Measurements from ENCODE around the gene RASA4B. TPM values are rescaled to one million over a fixed set of nuclear protein-coding genes. Genes with fewer than 3 reads are reported as not detected.

The RASA4B gene
- 19.4 TPM for total RNA-seq

DNA sequence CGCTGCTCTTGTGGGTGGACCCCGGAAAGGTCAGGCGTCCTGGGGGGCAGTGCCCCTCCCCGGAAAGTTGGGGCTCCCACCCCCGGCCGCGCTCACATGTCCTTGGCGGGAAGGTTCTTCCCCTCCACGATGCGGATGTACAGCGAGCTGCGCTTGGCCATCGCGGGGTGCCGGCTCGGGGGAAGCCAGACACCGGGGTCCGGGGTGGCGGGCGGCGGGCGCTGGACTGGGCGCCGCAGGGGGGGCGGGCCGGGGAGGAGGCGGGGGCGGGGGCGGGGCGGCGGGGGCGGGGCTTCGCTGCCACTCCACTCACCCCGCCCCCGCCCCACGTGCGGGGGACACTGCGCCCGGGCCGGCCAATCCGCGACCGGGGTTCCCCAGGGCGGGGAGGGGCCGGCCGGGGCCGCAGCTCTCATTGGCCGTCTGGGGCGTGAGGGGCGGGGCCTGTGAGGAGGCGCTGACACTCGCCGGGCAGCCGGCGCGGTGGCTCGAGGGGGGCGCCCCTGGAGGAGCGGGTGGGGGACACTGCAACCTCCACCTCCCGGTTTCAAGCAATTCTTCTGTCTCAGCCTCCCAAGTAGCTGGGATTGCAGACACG, at the start of gene RASA4B:
Gene RASA4B, minus strand, starts transcription at position 228 of the 598 bp plus-strand sequence. Its CDS starts 67 bp downstream, at position 161.

DNA sequence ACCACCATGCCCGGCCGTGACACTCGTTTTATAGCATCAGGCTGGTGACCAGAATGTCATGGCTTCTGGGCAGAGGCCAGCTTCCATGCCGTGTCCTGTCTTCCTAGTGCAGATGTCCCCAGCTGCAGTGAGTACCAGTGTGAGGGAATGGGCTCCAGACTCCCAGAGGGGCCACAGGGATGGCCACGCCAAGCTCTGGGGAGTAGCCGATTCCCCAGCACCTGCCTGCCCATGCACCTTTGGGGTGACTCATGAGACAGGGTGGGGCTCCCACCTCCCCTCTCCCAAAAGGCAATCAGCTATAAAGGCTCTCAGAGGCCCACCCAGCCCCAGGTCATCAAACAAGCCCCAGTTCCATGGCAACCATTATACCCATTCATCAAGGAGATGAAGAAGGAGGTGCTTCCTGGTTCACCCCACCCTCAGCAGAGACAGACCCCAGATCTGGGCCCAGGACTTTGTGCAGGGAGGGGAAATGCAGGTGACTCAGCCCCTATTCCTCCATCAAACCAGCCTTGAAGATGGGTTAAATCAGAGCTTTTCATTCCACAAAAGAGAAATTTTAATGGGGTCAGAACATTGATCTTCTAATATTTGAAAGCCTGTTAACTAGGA, 33.3 kb upstream of the RASA4B start, which contains the start of gene SPDYE2:
Gene SPDYE2, plus strand, starts transcription at position 419 of the 615 bp plus-strand sequence. CDS start 2,030 bp downstream, outside the sequence.

DNA sequence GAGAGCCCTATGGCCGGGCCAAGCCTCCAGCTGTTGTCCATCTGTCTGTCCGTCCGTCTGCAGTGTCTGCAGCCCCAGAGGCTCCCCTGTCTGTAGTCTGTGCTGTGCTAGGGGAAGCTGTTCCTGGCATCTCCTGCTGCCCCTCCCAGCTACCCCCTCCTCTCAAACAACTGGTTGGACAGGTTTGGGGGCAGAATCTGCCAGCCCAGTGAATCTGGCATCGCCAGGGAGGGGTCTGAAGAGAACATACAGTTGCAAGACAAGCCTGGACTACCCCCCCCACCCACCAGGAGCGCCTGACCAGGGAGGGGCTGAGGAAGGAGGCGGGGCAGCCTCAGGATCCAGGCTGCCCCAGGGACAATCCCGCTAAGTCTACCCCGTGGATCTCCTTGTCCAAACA, 26.0 kb upstream of the RASA4B start, which contains the start of gene UPK3BL2:
Gene UPK3BL2, minus strand, starts transcription at position 101 of the 400 bp plus-strand sequence. Its CDS starts 60 bp downstream, at position 41.

DNA sequence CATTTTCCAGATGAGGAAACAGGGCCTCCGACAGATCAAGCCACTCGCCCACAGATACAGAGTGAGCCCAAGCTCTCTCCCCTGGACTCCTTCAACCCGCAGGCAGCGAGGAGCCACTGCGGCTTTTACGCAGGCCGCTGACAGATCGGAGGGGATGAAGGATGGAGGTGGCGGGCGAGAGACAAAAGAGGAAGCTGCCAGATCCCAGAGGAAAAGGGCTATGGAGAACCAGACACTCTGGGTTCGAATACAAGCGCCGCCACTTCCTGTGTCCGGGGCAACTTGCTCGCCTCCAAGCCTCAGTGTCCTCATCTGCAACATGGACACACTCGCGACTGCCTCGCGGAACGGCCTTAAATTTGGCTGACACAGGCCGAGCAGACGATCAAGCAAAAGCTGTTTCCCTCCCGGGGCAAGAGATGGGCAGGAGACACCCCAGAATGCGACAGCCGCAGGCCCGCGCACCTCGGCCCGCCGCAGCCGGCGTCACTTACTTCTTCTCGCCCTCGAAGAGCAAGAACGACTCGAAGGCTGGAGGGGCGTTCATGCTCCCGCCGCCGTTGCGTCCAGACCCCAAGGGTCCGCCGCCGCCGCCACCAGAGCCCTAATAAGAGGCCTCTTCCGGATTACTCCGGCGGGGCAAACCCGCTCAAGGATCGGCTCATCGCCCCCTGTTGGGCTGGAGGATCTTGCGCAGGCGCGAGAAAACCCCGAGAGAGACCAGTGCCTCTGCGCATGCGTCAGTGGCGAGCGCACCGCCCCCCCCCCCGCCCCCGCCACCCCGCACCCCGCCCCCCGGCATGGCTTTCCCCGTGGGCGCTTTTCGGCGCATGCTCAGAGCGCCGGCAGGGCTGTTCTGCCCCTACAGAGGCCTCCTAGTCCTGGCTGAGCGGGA, 39.0 kb downstream of the RASA4B start, which contains the start of gene POLR2J:
Gene POLR2J, minus strand, starts transcription at position 609 of the 895 bp plus-strand sequence. Its CDS starts 62 bp downstream, at position 547.

DNA sequence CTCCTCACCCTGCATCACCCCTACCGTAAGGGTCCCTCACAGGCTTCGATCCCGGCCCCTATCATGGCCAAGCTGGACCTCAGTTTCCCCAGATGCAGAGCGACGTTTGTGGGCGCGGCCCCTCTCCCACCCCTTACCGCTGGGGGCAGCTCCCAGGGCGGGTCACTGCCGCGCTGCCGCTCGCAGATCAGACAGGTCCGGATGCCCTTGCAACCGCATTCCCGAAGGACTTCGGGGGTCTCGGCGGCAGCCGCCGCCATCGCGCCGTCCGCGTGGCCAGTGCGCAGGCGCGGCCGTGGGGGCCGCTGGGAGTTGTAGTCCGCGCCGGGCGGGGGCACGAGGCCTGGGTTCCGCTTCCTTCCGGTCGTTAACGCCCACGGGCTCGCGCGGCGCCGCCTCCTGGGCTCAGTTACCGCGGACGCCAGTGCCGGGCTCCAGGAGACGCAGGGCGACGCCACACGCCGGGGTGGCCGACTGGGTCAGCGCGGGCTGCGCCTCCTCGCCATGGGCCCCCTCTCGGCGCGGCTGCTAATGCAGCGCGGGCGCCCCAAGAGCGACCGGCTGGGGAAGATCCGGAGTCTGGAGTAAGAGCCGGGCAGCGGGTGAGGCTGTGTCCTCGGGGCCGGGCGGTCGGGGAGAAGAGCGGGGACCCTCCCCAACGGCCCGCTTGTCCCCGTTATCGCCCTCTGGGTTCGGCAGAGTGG, 52.8 kb downstream of the RASA4B start, which contains the start of the genes ALKBH4 and LRWD1:
Gene ALKBH4, minus strand, starts transcription at position 287 of the 704 bp plus-strand sequence. Its CDS starts 27 bp downstream, at position 260.
Gene LRWD1, plus strand, starts transcription at position 408 of the 704 bp plus-strand sequence. Its CDS starts 97 bp downstream, at position 505.

DNA sequence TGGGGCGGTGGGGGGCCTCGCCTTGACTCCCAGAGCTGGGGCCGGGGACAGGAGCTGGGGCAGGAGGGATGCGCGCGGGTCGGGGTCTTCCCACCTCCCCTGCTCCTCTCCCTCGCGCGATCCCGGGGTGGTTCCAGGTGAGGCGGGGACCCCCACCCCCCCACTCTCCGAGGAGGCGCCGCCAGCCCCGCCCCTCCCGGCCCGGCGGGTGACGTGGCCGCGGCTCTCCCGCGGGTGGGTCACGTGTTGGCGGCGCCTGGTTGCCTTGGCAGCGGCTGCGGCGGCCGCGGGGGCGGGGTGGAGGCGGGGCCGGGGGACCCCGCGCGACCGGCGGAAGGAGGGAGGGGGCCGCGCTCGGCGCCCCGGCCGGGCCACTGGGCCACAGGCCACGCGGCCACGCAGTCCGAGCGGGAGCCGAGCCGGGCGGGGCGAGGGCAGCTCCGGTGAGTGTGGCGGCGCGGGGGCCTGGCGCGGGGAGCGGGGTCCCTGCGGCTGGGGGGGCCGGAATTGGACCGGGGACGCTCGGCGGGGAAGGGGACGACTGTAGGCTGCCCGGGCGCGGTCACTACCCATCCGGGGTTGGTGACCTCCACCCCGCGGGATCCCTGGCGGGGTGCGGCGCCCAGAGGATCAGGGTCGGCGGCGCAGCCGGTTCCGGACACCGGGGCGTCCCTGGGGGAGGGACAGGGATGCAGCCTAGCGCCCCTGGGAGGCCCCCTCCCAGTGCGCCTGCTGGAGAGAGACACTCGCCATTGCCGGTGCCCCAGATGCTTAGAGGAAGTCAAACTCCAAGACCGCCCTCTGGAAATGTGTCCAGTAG, 84.1 kb downstream of the RASA4B start, which contains the start of gene ORAI2:
Gene ORAI2, plus strand, starts transcription at position 357 of the 820 bp plus-strand sequence. CDS start 5,382 bp downstream, outside the sequence.

Other genes starting within 250 kb of the RASA4B start
- 16.0 TPM for gene SH2B2, start 230.9 kb downstream of the RASA4B start, total RNA-seq
- gene SPDYE6, start 161.3 kb downstream of the RASA4B start, total RNA-seq, result not detected
- 24.4 TPM for gene PRKRIP1, start 121.4 kb downstream of the RASA4B start, total RNA-seq
- gene ORAI2, start 84.2 kb downstream of the RASA4B start, total RNA-seq, result 27.5 TPM
- 16.3 TPM for gene ALKBH4, start 52.9 kb downstream of the RASA4B start, total RNA-seq
- gene LRWD1, start 52.8 kb downstream of the RASA4B start, total RNA-seq, result 45.4 TPM
- gene POLR2J, start 38.9 kb downstream of the RASA4B start, total RNA-seq, result 14.1 TPM
- gene UPK3BL2, start 25.9 kb upstream of the RASA4B start, total RNA-seq, result 10.3 TPM
- not detected for gene SPDYE2, start 33.4 kb upstream of the RASA4B start, total RNA-seq
- 90.1 TPM for gene POLR2J3, start 54.8 kb upstream of the RASA4B start, total RNA-seq
- 77.0 TPM for gene RASA4, start 99.0 kb upstream of the RASA4B start, total RNA-seq
- 25.4 TPM for gene UPK3BL1, start 125.0 kb upstream of the RASA4B start, total RNA-seq
- not detected for gene SPDYE2B, start 132.5 kb upstream of the RASA4B start, total RNA-seq
- gene POLR2J2, start 153.9 kb upstream of the RASA4B start, total RNA-seq, result 15.3 TPM
- 27.2 TPM for gene FAM185A, start 231.2 kb upstream of the RASA4B start, total RNA-seq

All from parietal lobe (tissue), 1 donor.